K562 (cell line): Measurements from ENCODE around the gene MIF. TPM values are rescaled to one million over a fixed set of nuclear protein-coding genes. Genes with fewer than 3 reads are reported as not detected.

Source experiments
- CCNT2 ChIP-seq: IDR thresholded peaks from 2 replicates; pipeline ENCODE4 v1.6.1; 2011; ENCODE audit warnings: borderline replicate concordance, low read depth, mild to moderate bottlenecking, moderate library complexity, mixed read lengths, low read length; ENCODE audit not compliant: insufficient read length; ENCODE audit errors: extremely low read depth
- EGR1 ChIP-seq: fragments of 450-650 bp; conservative IDR thresholded peaks from 2 replicates; pipeline ENCODE4 v1.6.1; 2017; ENCODE audit warnings: mild to moderate bottlenecking
- ETV1 ChIP-seq: fragments of 450-650 bp; conservative IDR thresholded peaks from 2 replicates; pipeline ENCODE4 v1.6.1; 2016; ENCODE audit warnings: missing genetic modification characterization, control low read depth, low read depth, missing compliant biosample characterization
- HDAC1 ChIP-seq, 2 experiments: fragments of 450-650 bp; IDR thresholded peaks; 2 replicates each; pipeline ENCODE4 v1.6.1; 2016 to 2017; ENCODE audit warnings: inconsistent platforms in 1 of 2, mild to moderate bottlenecking in 1 of 2, moderate library complexity in 1 of 2
- HNRNPLL ChIP-seq: fragments of 200-400 bp; formaldehyde crosslinking; IDR thresholded peaks from 2 replicates; pipeline ENCODE4 v1.6.1; 2017; ENCODE audit warnings: low read length, low read depth, mild to moderate bottlenecking; ENCODE audit not compliant: poor library complexity, severe bottlenecking
- MAX ChIP-seq: sonication (generic); formaldehyde crosslinking; IDR thresholded peaks from 2 replicates; pipeline ENCODE4 v1.9.0; 2022; ENCODE audit warnings: mild to moderate bottlenecking, missing genetic modification reagents
- NFYB ChIP-seq: IDR thresholded peaks from 2 replicates; pipeline ENCODE4 v1.6.1; 2011; ENCODE audit warnings: mild to moderate bottlenecking, moderate library complexity; ENCODE audit not compliant: insufficient read length; ENCODE audit errors: extremely low read depth
- PHB ChIP-seq: fragments of 250-450 bp; sonication (Bioruptor Pico); IDR thresholded peaks from 2 replicates; pipeline ENCODE4 v1.5.0; 2021
- RNF2 ChIP-seq: sonication (generic); IDR thresholded peaks from 2 replicates; pipeline ENCODE4 v1.6.1; 2016
- SIN3A ChIP-seq, 2 experiments: fragments of 150-350 bp in 1 of 2; IDR thresholded peaks; 2 replicates each; pipeline ENCODE4 v1.6.1; 2011 to 2016; ENCODE audit warnings: borderline replicate concordance in 2 of 2, low read depth in 2 of 2, low read length in 2 of 2, mild to moderate bottlenecking in 2 of 2, moderate library complexity in 2 of 2; ENCODE audit not compliant: control insufficient read depth in 1 of 2
- SNRNP70 ChIP-seq: fragments of 200-400 bp; formaldehyde crosslinking; optimal IDR thresholded peaks from 2 replicates; pipeline ENCODE3; 2017; ENCODE audit warnings: low read depth, low read length
- TAL1 ChIP-seq: fragments of 450-650 bp; IDR thresholded peaks from 2 replicates; pipeline ENCODE4 v1.6.1; 2016; ENCODE audit warnings: mild to moderate bottlenecking
- TBP ChIP-seq: optimal IDR thresholded peaks from 2 replicates; pipeline ENCODE3; 2011; ENCODE audit warnings: low read depth, low read length, improper control_type of control experiment
- USF2 ChIP-seq: sonication (generic); formaldehyde crosslinking; IDR thresholded peaks from 2 replicates; pipeline ENCODE4 v1.5.0; 2020; ENCODE audit warnings: missing genetic modification reagents
- XRCC5 ChIP-seq: fragments of 200-400 bp; formaldehyde crosslinking; IDR thresholded peaks from 2 replicates; pipeline ENCODE4 v1.6.1; 2017; ENCODE audit warnings: low read depth, mild to moderate bottlenecking, low read length
- ZFX ChIP-seq: sonication (generic); formaldehyde crosslinking; IDR thresholded peaks from 2 replicates; pipeline ENCODE4 v1.8.0; 2022; ENCODE audit warnings: mild to moderate bottlenecking, missing genetic modification reagents, moderate library complexity
- ZNF165 ChIP-seq: fragments of 250-450 bp; sonication (Bioruptor Pico); IDR thresholded peaks from 2 replicates; pipeline ENCODE4 v1.4.0; 2020; ENCODE audit warnings: borderline replicate concordance
- polyA plus RNA-seq, 8 experiments: library from polyadenylated mRNA; depleted of rRNA in 4 of 8; stranded (reverse) in 5 of 8; unstranded in 3 of 8; fragments of >200 nt; fragmentation: Nextera tagmentation in 2 of 8; fragmentation: Illumina TruSeq in 1 of 8; extraction: Ambion mirVana in 2 of 8; extraction: Trizol in 1 of 8; gene quantifications; 2 replicates each; pipeline versions ENCODE4 v1.2.1 to v1.2.3, GENCODE V29; 2011 to 2014; ENCODE audit warnings: inconsistent platforms in 1 of 8, missing spikeins in 1 of 8
- total RNA-seq, 7 experiments: library from RNA; depleted of rRNA in 6 of 7; stranded (reverse); fragments of >200 nt in 6 of 7; fragmentation: Illumina TruSeq in 2 of 7; extraction: Trizol in 2 of 7; gene quantifications; 2 replicates each; pipeline versions ENCODE4 v1.2.1 to v1.2.3, GENCODE V29; 2011 to 2021; ENCODE audit warnings: low replicate concordance in 1 of 7
- TF ChIP-seq, protein P1 (sequence below): sonication (generic); formaldehyde crosslinking; IDR thresholded peaks from 2 replicates; pipeline ENCODE4 v1.8.0; 2022; ENCODE audit warnings: missing genetic modification reagents, mild to moderate bottlenecking, borderline replicate concordance
- TF ChIP-seq, protein P2 (sequence below), 3 experiments: IDR thresholded peaks in 2 of 3; conservative IDR thresholded peaks in 1 of 3; 2 replicates each; pipeline ENCODE4 v1.5.1; 2011 to 2012; ENCODE audit warnings: low read length in 3 of 3, mild to moderate bottlenecking in 3 of 3, control low read depth in 2 of 3, improper control_type of control experiment in 1 of 3, inconsistent platforms in 1 of 3, low read depth in 1 of 3, mixed read lengths in 1 of 3, moderate library complexity in 1 of 3; ENCODE audit not compliant: insufficient read depth in 2 of 3

MIF gene
- total and polyA plus RNA-seq, 9 of the 15 experiments (the other 6 are each of a cell fraction or from before 2014, with no cell fraction given), result 7.4 to 666 (median 193) TPM

GRCh38 chr22:23894710-23895598, 771 bp downstream of the MIF start (continued):
- TF ChIP-seq XRCC5 (no peak), TAL1 (0 out of 2 replicates have a peak, but pooled peaks have one; percentile 7), ETV1 (tag) (peak; percentile 39; the same call in 1 of the 2 replicates), EGR1 (no peak; the same call in 1 of the 2 replicates), NFYB (no peak), SNRNP70 (peak; percentile 42), TBP (peak; percentile 24), USF2 (CRISPR knock-in tag) (peak; percentile 63; the same call in 1 of the 2 replicates), ZNF165 (CRISPR knock-in tag) (0 out of 2 replicates have a peak, but pooled peaks have one; percentile 11), MAX (peak; percentile 80), CCNT2 (peak; percentile 64), PHB (CRISPR knock-in tag) (no peak), RNF2 (peak; percentile 54; the same call in 1 of the 2 replicates), SIN3A (IDR thresholded peaks at IDR 0.05; ENCODE audit: borderline replicate concordance in 2 of 2, control insufficient read depth in 1 of 2, low read depth in 2 of 2, low read length in 2 of 2) (peak; percentile 30 to 51; a peak in 1 of 4 replicates), HDAC1 (IDR thresholded peaks at IDR 0.05) (peak in 1 of 2 experiments; percentile 62; a peak in 1 of 4 replicates), HNRNPLL (peak; percentile 90), ZFX (CRISPR knock-in tag) (peak; percentile 73)
- TF ChIP-seq, protein P1, sequence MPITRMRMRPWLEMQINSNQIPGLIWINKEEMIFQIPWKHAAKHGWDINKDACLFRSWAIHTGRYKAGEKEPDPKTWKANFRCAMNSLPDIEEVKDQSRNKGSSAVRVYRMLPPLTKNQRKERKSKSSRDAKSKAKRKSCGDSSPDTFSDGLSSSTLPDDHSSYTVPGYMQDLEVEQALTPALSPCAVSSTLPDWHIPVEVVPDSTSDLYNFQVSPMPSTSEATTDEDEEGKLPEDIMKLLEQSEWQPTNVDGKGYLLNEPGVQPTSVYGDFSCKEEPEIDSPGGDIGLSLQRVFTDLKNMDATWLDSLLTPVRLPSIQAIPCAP (CRISPR knock-in tag), result no peak
- TF ChIP-seq, protein P2, sequence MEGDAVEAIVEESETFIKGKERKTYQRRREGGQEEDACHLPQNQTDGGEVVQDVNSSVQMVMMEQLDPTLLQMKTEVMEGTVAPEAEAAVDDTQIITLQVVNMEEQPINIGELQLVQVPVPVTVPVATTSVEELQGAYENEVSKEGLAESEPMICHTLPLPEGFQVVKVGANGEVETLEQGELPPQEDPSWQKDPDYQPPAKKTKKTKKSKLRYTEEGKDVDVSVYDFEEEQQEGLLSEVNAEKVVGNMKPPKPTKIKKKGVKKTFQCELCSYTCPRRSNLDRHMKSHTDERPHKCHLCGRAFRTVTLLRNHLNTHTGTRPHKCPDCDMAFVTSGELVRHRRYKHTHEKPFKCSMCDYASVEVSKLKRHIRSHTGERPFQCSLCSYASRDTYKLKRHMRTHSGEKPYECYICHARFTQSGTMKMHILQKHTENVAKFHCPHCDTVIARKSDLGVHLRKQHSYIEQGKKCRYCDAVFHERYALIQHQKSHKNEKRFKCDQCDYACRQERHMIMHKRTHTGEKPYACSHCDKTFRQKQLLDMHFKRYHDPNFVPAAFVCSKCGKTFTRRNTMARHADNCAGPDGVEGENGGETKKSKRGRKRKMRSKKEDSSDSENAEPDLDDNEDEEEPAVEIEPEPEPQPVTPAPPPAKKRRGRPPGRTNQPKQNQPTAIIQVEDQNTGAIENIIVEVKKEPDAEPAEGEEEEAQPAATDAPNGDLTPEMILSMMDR (IDR thresholded peaks at IDR 0.05 in 2 of 3, conservative IDR thresholded peaks at IDR 0.05 in 1 of 3; ENCODE audit: insufficient read depth in 2 of 3, low read depth in 1 of 3, low read length in 3 of 3), result peak; percentile 48 to 62 (median 56)
